IMR-90 (cell line): ENCODE measurements around the gene VILL. TPM values are rescaled to one million over a fixed set of nuclear protein-coding genes. Genes with fewer than 3 reads are reported as not detected.

Source experiments
- ATAC-seq: fragments of 200-7000 bp; cut with Tn5 transposase; 2 replicates; pipeline ENCODE4 v1.9.1; 2020; ENCODE audit warnings: low read depth, mild to moderate bottlenecking, moderate library complexity
- BruUV-seq: library from RNA; stranded (reverse); fragments of 400-500 nt; replicated peaks from 2 replicates; lab custom pipeline; 2021; lab: Mats Ljungman, UMichigan
- CTCF ChIA-PET: fragments of 300-600 bp; formaldehyde crosslinking; extraction: SDS; loops from one replicate; lab custom pipeline; 2021; ENCODE audit warnings: antibody characterized with exemption; lab: Yijun Ruan, JAX
- POLR2A ChIA-PET: fragments of 300-600 bp; sonication (Branson Sonifier 250); formaldehyde crosslinking; loops from one replicate; lab custom pipeline; 2022; ENCODE audit warnings: antibody characterized with exemption; ENCODE audit not compliant: unreplicated experiment; lab: Charles Lee
- DNase-seq: peaks from one replicate; pipeline ENCODE4 v3.0.0; 2013
- H2AFZ ChIP-seq: replicated peaks from 2 replicates; pipeline ENCODE3; 2013; ENCODE audit warnings: low read length, mild to moderate bottlenecking; ENCODE audit not compliant: poor library complexity
- H2AK5ac ChIP-seq: 2 replicates; pipeline ENCODE4 v1.6.1; 2013; ENCODE audit warnings: low read depth, low read length, inconsistent platforms
- H2AK9ac ChIP-seq: replicated peaks from 2 replicates; pipeline ENCODE3; 2013; ENCODE audit warnings: mild to moderate bottlenecking, low read depth, low read length, moderate library complexity; ENCODE audit not compliant: poor library complexity
- H2BK120ac ChIP-seq: 2 replicates; pipeline ENCODE4 v1.6.1; 2013; ENCODE audit warnings: low read depth, low read length, inconsistent platforms
- H2BK15ac ChIP-seq: 3 replicates; pipeline ENCODE4 v1.6.1; 2013; ENCODE audit warnings: low read depth, low read length, inconsistent platforms
- H2BK20ac ChIP-seq: 2 replicates; pipeline ENCODE4 v1.6.1; 2013; ENCODE audit warnings: low read depth, mild to moderate bottlenecking, inconsistent platforms, low read length, moderate library complexity
- H2BK5ac ChIP-seq: 2 replicates; pipeline ENCODE4 v1.6.1; 2013; ENCODE audit warnings: mild to moderate bottlenecking, low read depth, low read length, inconsistent platforms; ENCODE audit not compliant: poor library complexity, severe bottlenecking
- H3K14ac ChIP-seq: replicated peaks from 2 replicates; pipeline ENCODE4 v1.6.1; 2013; ENCODE audit warnings: low read depth, low read length, inconsistent platforms
- H3K18ac ChIP-seq: 2 replicates; pipeline ENCODE4 v1.6.1; 2013; ENCODE audit warnings: low read depth, low read length, control low read depth
- H3K23ac ChIP-seq: 2 replicates; pipeline ENCODE4 v1.6.1; 2013; ENCODE audit warnings: low read depth, low read length, inconsistent platforms
- H3K27ac ChIP-seq: 2 replicates; pipeline ENCODE4 v1.5.1; 2013; ENCODE audit warnings: mild to moderate bottlenecking, control low read depth, low read length; ENCODE audit not compliant: insufficient read depth
- H3K27me3 ChIP-seq: 2 replicates; pipeline ENCODE4 v1.6.1; 2013; ENCODE audit warnings: low read length; ENCODE audit not compliant: control insufficient read depth, insufficient read depth
- H3K36me3 ChIP-seq: 2 replicates; pipeline ENCODE4 v1.6.1; 2013; ENCODE audit warnings: low read length, mixed read lengths; ENCODE audit not compliant: control insufficient read depth, insufficient read depth
- H3K4ac ChIP-seq: 2 replicates; pipeline ENCODE4 v1.6.1; 2013; ENCODE audit warnings: low read depth, low read length, inconsistent platforms
- H3K4me1 ChIP-seq: 2 replicates; pipeline ENCODE4 v1.6.1; 2013; ENCODE audit warnings: low read length, mixed read lengths; ENCODE audit not compliant: control insufficient read depth, insufficient read depth
- H3K4me2 ChIP-seq: 2 replicates; pipeline ENCODE4 v1.6.1; 2013; ENCODE audit warnings: low read depth, mild to moderate bottlenecking, control low read depth, low read length, moderate library complexity
- H3K4me3 ChIP-seq: 2 replicates; pipeline ENCODE4 v1.5.1; 2013; ENCODE audit warnings: low read depth, mild to moderate bottlenecking, control low read depth, low read length, moderate library complexity; ENCODE audit not compliant: insufficient read depth
- H3K56ac ChIP-seq: 2 replicates; pipeline ENCODE4 v1.6.1; 2013; ENCODE audit warnings: low read length, inconsistent platforms; ENCODE audit not compliant: insufficient read depth; ENCODE audit errors: extremely low read depth
- H3K79me1 ChIP-seq, 2 experiments: 2 replicates each; pipeline ENCODE4 v1.6.1; 2013; ENCODE audit warnings: low read length in 2 of 2, inconsistent platforms in 1 of 2, low read depth in 1 of 2
- H3K9ac ChIP-seq: 2 replicates; pipeline ENCODE4 v1.6.1; 2013; ENCODE audit warnings: low read depth, low read length, control low read depth
- H3K9me1 ChIP-seq: 2 replicates; pipeline ENCODE4 v1.6.1; 2013; ENCODE audit warnings: low read length, inconsistent platforms; ENCODE audit not compliant: insufficient read depth
- H3K9me3 ChIP-seq: 2 replicates; pipeline ENCODE4 v1.6.1; 2013; ENCODE audit warnings: low read length; ENCODE audit not compliant: control insufficient read depth, insufficient read depth
- H4K20me1 ChIP-seq: 2 replicates; pipeline ENCODE4 v1.6.1; 2013; ENCODE audit warnings: low read length, inconsistent platforms; ENCODE audit not compliant: insufficient read depth
- H4K5ac ChIP-seq: 2 replicates; pipeline ENCODE4 v1.6.1; 2013; ENCODE audit warnings: mild to moderate bottlenecking, low read depth, low read length, control low read depth
- H4K8ac ChIP-seq, 2 experiments: 2 replicates each; pipeline ENCODE4 v1.6.1; 2013; ENCODE audit warnings: low read depth in 2 of 2, low read length in 2 of 2, control low read depth in 1 of 2, inconsistent platforms in 1 of 2
- H4K91ac ChIP-seq: 2 replicates; pipeline ENCODE4 v1.6.1; 2013; ENCODE audit warnings: low read depth, low read length, inconsistent platforms; ENCODE audit not compliant: insufficient read depth
- BHLHE40 ChIP-seq: fragments of 150-350 bp; IDR thresholded peaks from 2 replicates; pipeline ENCODE4 v1.6.1; 2016; ENCODE audit warnings: mild to moderate bottlenecking, low read depth, low read length
- CEBPB ChIP-seq: IDR thresholded peaks from 2 replicates; pipeline ENCODE4 v1.6.1; 2012; ENCODE audit warnings: low read depth, low read length, improper control_type of control experiment
- CHD1 ChIP-seq: IDR thresholded peaks from 2 replicates; pipeline ENCODE4 v1.6.1; 2012; ENCODE audit warnings: low read depth, low read length, improper control_type of control experiment
- CTCF ChIP-seq: conservative IDR thresholded peaks from 2 replicates; pipeline ENCODE4 v1.5.1; 2012; ENCODE audit warnings: mild to moderate bottlenecking, low read depth, low read length, improper control_type of control experiment
- ELK1 ChIP-seq: fragments of 150-350 bp; IDR thresholded peaks from 2 replicates; pipeline ENCODE4 v1.6.1; 2016; ENCODE audit warnings: low read depth, mild to moderate bottlenecking, low read length, moderate library complexity, borderline replicate concordance
- FOS ChIP-seq: fragments of 150-350 bp; IDR thresholded peaks from 2 replicates; pipeline ENCODE4 v1.6.1; 2016; ENCODE audit warnings: low read depth, low read length
- MAFK ChIP-seq: IDR thresholded peaks from 2 replicates; pipeline ENCODE4 v1.6.1; 2012; ENCODE audit warnings: low read depth, low read length, improper control_type of control experiment
- MAZ ChIP-seq: IDR thresholded peaks from 2 replicates; pipeline ENCODE4 v1.6.1; 2012; ENCODE audit warnings: low read depth, mild to moderate bottlenecking, low read length, improper control_type of control experiment, moderate library complexity, borderline replicate concordance
- MXI1 ChIP-seq: IDR thresholded peaks from 2 replicates; pipeline ENCODE4 v1.6.1; 2012; ENCODE audit warnings: low read depth, mild to moderate bottlenecking, low read length, moderate library complexity, borderline replicate concordance
- POLR2A ChIP-seq: IDR thresholded peaks from 2 replicates; pipeline ENCODE4 v1.6.1; 2012; ENCODE audit warnings: mild to moderate bottlenecking, low read depth, low read length
- RAD21 ChIP-seq: IDR thresholded peaks from 2 replicates; pipeline ENCODE4 v1.6.1; 2012; ENCODE audit warnings: low read length, improper control_type of control experiment
- RCOR1 ChIP-seq: IDR thresholded peaks from 2 replicates; pipeline ENCODE4 v1.6.1; 2012; ENCODE audit warnings: mild to moderate bottlenecking, low read length, improper control_type of control experiment; ENCODE audit not compliant: insufficient replicate concordance
- RFX5 ChIP-seq: IDR thresholded peaks from 2 replicates; pipeline ENCODE4 v1.8.0; 2012; ENCODE audit warnings: low read depth, mild to moderate bottlenecking, low read length, moderate library complexity
- SMC3 ChIP-seq: fragments of 150-350 bp; IDR thresholded peaks from 2 replicates; pipeline ENCODE4 v1.6.1; 2016; ENCODE audit warnings: low read depth, mild to moderate bottlenecking, antibody characterized with exemption, low read length, moderate library complexity
- WGBS, 2 experiments: methylation state at CpG; one replicate each; pipeline versions ENCODE4 v1.1.5 to v1.1.7; 2013; ENCODE audit warnings: missing lambda C conversion rate in 2 of 2; ENCODE audit not compliant: insufficient read length in 1 of 2; ENCODE audit errors: extremely low coverage in 2 of 2; 5-methylcytosine and 5-hydroxymethylcytosine counted together
- dilution Hi-C: fragments of 300-500 bp; cut with HindIII; formaldehyde crosslinking; loops from one replicate; pipeline ENCODE4 v1.14.3; 2018; ENCODE audit warnings: low sequenced_read_pairs; ENCODE audit not compliant: unreplicated experiment
- in situ Hi-C: fragments of 300-500 bp; cut with MboI; formaldehyde crosslinking; loops from 3 replicates; pipeline ENCODE4 v1.14.3; 2019; ENCODE audit warnings: low sequenced_read_pairs, inconsistent platforms, mixed read lengths
- intact Hi-C: fragments of 100-400 bp; cut with micrococcal nuclease; formaldehyde crosslinking; loops from 2 replicates; pipeline ENCODE4 v1.10.0; 2022
- polyA plus RNA-seq, 3 experiments: library from polyadenylated mRNA; depleted of rRNA; stranded (reverse); fragments of >200 nt; gene quantifications; 2 replicates each; pipeline ENCODE4 v1.2.3, GENCODE V29; 2012; ENCODE audit warnings: low replicate concordance in 1 of 3
- total RNA-seq: library from RNA; depleted of rRNA; stranded (reverse); fragments of >200 nt; gene quantifications from 2 replicates; pipeline ENCODE4 v1.2.3, GENCODE V29; 2012

VILL gene
- total and polyA plus RNA-seq, 2 of the 4 experiments (the other 2 are of a cell fraction) = 2.3 to 4.7 TPM

- H2BK5ac ChIP-seq = no peak overlapping the region
- WGBS, 2 experiments = no CpG with 5 or more reads among the region's 6 CpGs
- H3K4me2 ChIP-seq = peak overlapping the region; percentile 73; the same call in 1 of the 2 replicates
- peak overlapping the region in 1 of 2 experiments; percentile 59; a peak in 1 of 4 replicates for H4K8ac ChIP-seq
- H4K91ac ChIP-seq = no peak overlapping the region
- H3K56ac ChIP-seq = no peak overlapping the region
- peak overlapping the region; percentile 35; the same call in 1 of the 2 replicates for H3K14ac ChIP-seq
- H3K4ac ChIP-seq = peak overlapping the region; percentile 42; the same call in 1 of the 2 replicates
- H3K9me1 ChIP-seq = peaks cover 18% of the 10 kb centered on the region
- peaks cover 2% of the 10 kb centered on the region; the same call in 1 of the 2 replicates for H3K4me1 ChIP-seq
- H2AFZ ChIP-seq = peak overlapping the region; percentile 93
- H3K27ac ChIP-seq = no peak overlapping the region
- peaks cover 8% of the 10 kb centered on the region; the same call in 1 of the 2 replicates for H3K36me3 ChIP-seq
- no peaks in the 10 kb centered on the region for H3K27me3 ChIP-seq
- intact Hi-C loops (no loop called here), in situ Hi-C loops (no loop called here), dilution Hi-C loops (no loop called here)
- peaks cover 0 to 25% of the 10 kb centered on the region in 2 experiments; a peak in 3 of 4 replicates for H3K79me1 ChIP-seq
- TF ChIP-seq MXI1 = no peak
- TF ChIP-seq FOS = no peak
- no peak for TF ChIP-seq RFX5
- no peak for TF ChIP-seq ELK1
- no peak for TF ChIP-seq RCOR1
- TF ChIP-seq BHLHE40 = no peak
- no peak for TF ChIP-seq CTCF
- TF ChIP-seq SMC3 = no peak
- no peak for TF ChIP-seq MAZ
- TF ChIP-seq MAFK = no peak
- TF ChIP-seq POLR2A = no peak
- no peak for TF ChIP-seq CEBPB
- no peak for TF ChIP-seq RAD21
- no peak for TF ChIP-seq CHD1
- H2AK5ac ChIP-seq = peak overlapping the region; percentile 88
- H2BK20ac ChIP-seq = no peak overlapping the region
- no peak overlapping the region for H4K5ac ChIP-seq
- H3K18ac ChIP-seq = no peak overlapping the region
- H3K4me3 ChIP-seq = no peak overlapping the region
- H3K23ac ChIP-seq = peak overlapping the region; percentile 79
- CTCF ChIA-PET = no interaction called here
- DNase-seq (no peak), ATAC-seq (no peak)
- H3K9ac ChIP-seq = peak overlapping the region; percentile 32; the same call in 1 of the 2 replicates
- no peak overlapping the region for H2BK120ac ChIP-seq
- H2AK9ac ChIP-seq = peak overlapping the region; percentile 56
- H3K9me3 ChIP-seq = no peaks in the 10 kb centered on the region
- no peak overlapping the region for H2BK15ac ChIP-seq
- POLR2A ChIA-PET = no interaction called here
- no TSS peak for BruUV-seq
- H4K20me1 ChIP-seq = no peaks in the 10 kb centered on the region; the same call in none of the 2 replicates
Observed at GRCh38 chr3:38022896-38023709, 32.5 kb downstream of the VILL start.
